ENCODE measurements around the gene ABCC1.
A peak's percentile ranks its signal among the peaks of the same experiment; 100 is the strongest.
"Not testable (repeated sequence)": the region's sequence is repeated elsewhere in the genome, so short reads cannot be mapped to it uniquely, and the experiment has no call there.

Gene ABCC1

DNA sequence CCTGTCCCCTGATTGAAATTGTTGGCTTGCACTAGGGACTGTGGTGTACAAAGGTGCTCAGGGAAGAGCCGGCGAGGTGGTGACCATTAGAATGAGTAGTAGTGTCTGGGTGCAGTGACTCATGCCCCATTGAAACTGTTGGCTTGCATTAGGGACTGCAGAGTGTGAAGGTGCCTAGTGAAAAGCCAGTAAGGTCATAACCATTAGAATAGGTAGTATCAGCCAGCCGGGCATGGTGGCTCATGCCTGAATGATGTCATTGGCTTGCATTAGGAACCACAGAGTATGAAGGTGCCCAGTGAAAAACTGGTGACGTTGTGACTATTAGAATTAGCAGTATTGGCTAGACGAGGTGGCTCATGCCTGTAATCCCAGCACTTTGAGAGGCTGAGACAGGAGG, 195.0 kb downstream of the ABCC1 start:
- no peak for DNase-seq

- no peak for DNase-seq
Observed at GRCh38 chr16:16145286-16145685, 195.9 kb downstream of the ABCC1 start.

DNA sequence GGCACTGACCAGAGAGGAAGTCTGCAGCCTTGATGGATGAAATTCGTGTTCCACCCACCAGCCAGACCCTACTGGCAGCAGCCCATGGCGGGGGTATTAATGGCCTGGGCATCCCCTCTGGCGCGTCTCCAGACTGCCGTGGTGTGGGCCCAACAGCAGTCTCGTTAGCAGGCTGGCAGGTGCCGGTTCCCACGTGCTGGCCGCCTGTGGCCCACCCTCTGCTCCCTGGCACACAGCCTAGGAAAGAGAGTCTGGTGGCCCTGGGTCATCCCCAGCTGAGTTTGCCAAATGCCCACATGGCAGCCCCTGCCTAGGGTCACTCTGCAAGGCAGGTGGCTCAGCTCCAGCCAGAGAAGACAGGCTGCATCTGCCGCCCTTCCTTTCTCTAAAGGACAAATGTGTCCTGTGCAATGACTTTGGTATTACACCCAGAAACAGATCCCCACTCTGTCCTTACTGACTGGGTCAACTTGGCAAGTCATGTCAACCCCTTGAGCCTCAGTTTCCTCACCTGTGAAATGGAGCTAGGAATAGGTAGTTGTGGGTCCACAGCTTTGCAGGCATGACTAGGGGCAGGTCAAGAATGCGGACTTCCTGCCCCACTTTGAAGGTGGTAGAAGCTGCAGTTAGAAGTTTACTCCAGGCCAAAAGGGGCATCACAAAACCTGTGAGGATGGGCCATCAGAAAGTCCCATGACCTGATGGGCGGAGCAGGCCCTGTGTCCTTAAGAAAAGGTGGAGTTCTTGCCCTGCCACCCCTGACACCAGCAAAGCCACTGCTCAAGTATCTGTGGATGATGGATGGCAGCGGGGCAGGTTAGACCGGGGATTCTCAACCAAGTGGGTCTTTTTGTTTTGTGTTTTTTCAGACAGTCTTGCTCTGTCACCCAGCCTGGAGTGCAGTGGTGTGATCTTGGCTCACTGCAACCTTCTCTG, 197.2 kb downstream of the ABCC1 start:
- DNase-seq = no peak

DNA sequence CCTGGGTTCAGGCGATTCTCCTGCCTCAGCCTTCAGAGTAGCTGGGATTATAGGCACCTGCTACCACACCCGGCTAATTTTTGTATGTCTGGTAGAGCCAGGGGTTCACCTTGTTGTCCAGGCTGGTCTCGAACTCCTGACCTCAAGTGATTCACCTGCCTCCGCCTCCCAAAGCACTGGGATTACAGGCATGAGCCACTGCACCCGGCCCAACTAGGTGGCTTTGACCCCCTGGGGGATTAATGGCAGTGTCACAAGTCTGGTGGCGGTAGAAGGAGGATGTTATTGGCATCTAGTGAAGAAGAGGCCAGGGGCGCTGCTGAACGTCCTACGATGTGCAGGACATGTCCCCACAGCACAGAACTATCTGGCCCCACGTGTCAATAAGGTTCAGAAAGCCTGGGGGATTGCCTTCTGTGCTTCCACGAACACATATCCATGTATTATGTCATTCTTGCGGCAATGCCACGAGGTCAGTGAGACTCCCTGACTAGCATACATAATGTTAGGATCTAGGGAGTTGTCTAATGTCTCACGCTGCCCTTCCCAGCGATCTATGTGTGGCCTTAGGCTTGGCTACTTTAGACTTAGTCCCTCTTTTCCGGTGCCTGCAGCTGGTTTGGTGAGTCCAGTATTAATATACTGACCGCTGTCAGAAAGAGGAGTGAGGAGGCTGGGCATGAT, 198.0 kb downstream of the ABCC1 start:
- DNase-seq = no peak

- not testable (repeated sequence) for DNase-seq
Observed at GRCh38 chr16:16148000-16148599, 198.7 kb downstream of the ABCC1 start.

DNA sequence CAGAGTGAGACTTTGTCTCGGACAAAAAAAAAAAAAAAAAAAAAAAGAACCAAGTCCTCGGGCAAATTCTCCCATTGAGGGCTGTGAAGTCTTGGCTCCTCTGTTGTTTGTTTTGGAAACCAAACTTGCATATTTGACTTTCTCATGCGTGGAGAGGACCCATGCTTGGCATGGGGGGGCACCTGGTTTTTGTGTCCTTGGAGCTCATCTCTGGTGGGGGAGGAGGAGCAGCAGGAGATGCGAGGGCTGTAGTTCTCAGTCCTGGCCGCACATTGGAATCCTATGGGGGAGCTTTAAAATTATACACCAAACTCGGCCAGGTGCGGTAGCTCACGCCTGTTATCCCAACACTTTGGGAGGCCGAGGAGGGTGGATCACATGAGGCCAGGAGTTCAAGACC, 199.3 kb downstream of the ABCC1 start:
- no peak for DNase-seq

GRCh38 chr16:16149710-16150116, 200.3 kb downstream of the ABCC1 start:
- no peak for DNase-seq

GRCh38 chr16:16150117-16150877, 200.9 kb downstream of the ABCC1 start:
- no peak for DNase-seq

DNA sequence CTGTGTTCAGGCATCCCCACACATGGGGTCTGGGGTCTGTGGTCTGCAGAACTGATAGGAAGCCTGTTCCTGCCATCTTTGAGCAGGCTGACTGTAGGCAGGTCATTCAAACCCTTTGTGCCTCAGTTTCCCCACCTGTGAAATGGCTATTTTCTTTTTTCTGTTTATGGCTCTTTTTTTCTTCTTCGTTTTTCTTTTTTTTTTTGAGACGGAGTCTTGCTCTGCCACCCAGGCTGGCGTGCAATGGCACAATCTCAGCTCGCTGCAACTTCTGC, 201.4 kb downstream of the ABCC1 start:
- DNase-seq = no peak

GRCh38 chr16:16151315-16151714, 201.9 kb downstream of the ABCC1 start:
- DNase-seq = no peak

DNA sequence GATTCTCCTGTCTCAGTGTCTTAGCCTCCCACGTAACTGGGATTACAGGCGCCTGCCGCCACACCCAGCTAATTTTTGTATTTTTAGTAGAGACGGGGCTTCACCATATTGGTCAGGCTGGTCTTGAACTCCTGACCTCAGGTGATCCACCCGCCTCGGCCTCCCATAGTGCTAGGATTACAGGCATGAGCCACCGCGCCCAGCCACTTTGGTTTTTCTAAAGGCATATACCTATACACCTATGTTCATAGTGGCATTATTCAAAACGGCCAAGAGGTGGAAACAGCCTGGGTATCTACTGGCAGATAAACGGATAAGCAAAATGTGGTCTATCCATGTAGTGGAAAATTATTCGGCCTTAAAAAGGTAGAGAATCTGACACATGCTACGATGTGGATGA, 203.6 kb downstream of the ABCC1 start:
- not testable (repeated sequence) for DNase-seq

- no peak for DNase-seq
Observed at GRCh38 chr16:16154281-16154951, 205.0 kb downstream of the ABCC1 start.

- no peak for DNase-seq
Observed at GRCh38 chr16:16155234-16155633, 205.8 kb downstream of the ABCC1 start.

DNA sequence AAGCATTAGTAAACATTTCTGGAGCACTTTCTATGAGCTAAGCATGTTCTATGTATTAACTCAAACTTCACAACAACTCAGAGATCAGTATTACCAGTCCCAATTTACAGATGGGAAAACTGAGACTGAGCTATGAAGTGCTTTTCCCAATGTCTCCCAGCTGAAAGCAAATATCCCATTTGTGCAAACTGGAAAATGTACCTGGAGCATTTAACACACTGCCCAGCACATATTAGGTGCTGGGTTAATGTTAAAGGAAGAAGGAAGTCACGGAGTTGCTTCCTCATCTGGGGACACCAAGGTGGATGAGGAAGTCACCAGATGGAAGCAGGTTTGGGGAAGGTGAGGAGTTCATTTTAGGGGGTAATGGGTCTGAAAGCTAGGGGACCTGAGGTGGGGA, 207.8 kb downstream of the ABCC1 start:
- no peak for DNase-seq

DNA sequence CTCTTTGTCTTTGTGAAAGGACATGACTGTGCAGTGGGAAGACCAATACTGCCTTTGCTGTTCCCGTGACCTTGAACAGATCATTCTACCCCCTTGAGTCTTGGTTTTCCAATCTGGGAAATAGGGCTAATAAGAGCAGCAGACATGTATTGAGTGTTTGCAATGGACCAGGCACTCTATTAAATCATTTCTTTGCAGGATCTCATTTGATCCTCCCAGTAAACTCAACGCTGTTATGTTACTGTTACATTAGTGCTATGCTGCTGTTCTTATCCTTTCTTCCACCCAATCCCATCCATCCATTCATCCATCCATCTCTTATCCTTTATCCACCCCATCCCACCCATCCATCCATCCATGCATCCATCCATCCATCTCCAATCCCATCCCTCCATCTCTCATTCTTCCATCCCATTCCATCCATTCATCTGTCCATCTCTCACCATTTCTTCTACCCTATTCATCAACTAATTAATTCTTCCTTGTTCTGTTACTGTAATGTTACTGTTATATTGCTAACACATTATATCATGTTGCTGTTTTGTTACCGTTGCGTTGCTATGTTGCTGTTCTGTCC, 208.8 kb downstream of the ABCC1 start:
- no peak for DNase-seq

GRCh38 chr16:16158741-16159374, 209.4 kb downstream of the ABCC1 start:
- DNase-seq = no peak

DNA sequence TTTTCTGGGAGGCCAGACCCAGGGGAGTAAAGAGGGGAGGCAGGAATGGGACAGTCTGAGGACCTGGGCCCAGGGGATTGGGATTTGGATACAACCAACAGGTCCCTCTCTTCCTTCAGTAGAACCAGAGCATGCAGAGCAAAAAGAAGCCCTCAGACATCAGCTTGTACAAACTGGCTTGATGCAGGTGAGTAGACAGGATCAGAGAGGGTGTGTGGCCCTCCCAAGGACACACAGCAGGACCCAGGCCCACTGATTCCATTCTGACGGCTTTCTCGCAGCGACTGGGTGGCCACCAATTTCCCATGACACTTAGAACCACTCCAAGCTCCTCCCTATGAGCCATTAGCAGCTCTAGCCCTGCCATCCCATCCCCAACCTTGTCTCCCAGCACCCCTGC, 210.2 kb downstream of the ABCC1 start:
- DNase-seq = no peak

GRCh38 chr16:16161319-16161718, 211.9 kb downstream of the ABCC1 start:
- DNase-seq = no peak

DNA sequence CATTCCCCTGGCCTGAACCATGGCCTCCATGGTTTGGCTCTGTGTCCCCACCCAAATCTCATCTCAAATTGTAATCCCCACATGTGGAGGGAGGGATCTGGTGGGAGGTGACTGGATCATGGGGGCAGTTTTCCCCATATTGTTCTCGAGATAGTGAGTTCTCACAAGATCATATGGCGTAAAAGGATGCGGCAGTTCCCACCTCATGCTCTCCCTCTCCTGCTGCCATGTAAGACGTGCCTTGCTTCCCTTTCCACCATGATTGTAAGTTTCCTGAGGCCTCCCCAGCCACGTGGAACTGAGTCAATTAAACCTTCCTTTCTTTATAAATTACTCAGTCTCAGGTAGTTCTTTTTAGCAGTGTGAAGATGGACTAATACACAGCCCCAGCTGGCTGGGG, 212.4 kb downstream of the ABCC1 start:
- DNase-seq = not testable (repeated sequence)

- DNase-seq = peak in 1 of 2 experiments; percentile 51
Observed at GRCh38 chr16:16162591-16162990, 213.2 kb downstream of the ABCC1 start.

- DNase-seq = no peak
Observed at GRCh38 chr16:16163109-16163508, 213.7 kb downstream of the ABCC1 start.

DNA sequence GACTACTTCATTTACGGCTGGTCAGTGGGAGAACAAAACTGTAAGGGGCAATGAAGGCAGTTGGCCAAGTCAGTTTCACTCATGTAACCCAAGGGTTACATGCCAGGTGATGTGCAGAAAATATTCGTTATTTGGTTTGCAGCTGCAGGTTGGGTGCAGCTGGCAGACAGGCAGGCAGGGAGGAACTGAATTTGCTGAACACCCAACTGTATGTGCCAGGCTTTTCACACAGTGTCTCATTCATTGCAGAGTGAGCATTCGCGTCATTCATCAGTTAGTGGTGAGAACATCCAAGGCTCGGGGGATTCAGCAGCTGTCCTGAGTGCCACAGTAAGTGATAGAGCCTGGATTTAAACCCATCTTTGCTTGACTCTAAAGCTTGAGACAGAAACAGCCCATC, 214.2 kb downstream of the ABCC1 start:
- no peak for DNase-seq

Measured in NCI-H524 (cell line).